ENCODE data around the gene JADE2. TPM values are rescaled to one million over a fixed set of nuclear protein-coding genes. Genes with fewer than 3 reads are reported as not detected.

JADE2 gene
- total RNA-seq, 1 experiment from 2014 or later, result 39.9 TPM

DNA sequence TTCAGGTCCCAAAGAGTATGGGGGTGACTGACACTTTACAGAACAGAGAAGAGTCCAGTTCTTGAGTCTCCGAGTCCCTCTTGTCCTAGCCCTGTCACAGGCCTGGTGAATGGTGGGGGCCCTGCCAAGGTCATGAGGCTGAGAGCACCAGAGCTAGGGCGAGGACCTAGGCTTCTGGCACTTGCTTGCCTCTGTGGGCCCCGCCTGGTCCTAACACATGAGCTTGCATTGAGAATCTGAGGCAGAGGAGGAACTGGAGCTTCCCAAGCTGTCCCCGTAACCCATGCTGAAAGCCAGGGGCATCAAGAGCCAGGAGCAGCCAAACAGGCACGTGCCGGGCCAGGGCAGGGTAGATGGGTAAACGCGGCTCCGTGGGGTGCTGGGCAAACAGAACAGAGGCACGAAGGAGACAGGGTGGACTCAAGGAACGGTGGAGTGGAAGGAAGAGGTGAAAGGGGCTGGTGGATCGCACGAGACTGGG lies 41.3 kb downstream of the JADE2 start:
- no peaks in the 10 kb centered on the region for H4K20me1 ChIP-seq (ENCODE audit: insufficient read depth)
- no peak overlapping the region for H3K4me2 ChIP-seq (ENCODE audit: low read length)
- no peak overlapping the region for H3K9ac ChIP-seq (ENCODE audit: low read length)
- no TSS peak for BruUV-seq (replicated peaks)
- H3K36me3 ChIP-seq (ENCODE audit: control insufficient read depth in 1 of 2, insufficient read depth in 2 of 2, low read length in 2 of 2), result peaks cover 15 to 21% of the 10 kb centered on the region in 2 experiments
- H3K9me3 ChIP-seq (ENCODE audit: control insufficient read depth in 1 of 2, insufficient read depth in 1 of 2, low read depth in 1 of 2, low read length in 2 of 2), result no peaks in the 10 kb centered on the region
- POLR2A ChIA-PET, result no interaction called here
- peaks cover 0 to 4% of the 10 kb centered on the region in 2 experiments; a peak in 2 of 4 replicates for H3K4me1 ChIP-seq (ENCODE audit: control insufficient read depth in 1 of 2, insufficient read depth in 2 of 2, low read length in 2 of 2)
- no peaks in the 10 kb centered on the region for H3K79me2 ChIP-seq (ENCODE audit: insufficient read depth, low read length)
- no peaks in the 10 kb centered on the region for H3K27me3 ChIP-seq (ENCODE audit: insufficient read depth, low read length)
- DNase-seq (ENCODE audit: low read depth, low spot score) (no peak), ATAC-seq (no peak)
- H3K4me3 ChIP-seq (replicated peaks in 1 of 2; ENCODE audit: low read depth in 1 of 2, low read length in 2 of 2), result no peak overlapping the region
- TF ChIP-seq YY1 (IDR thresholded peaks at IDR 0.05; ENCODE audit: extremely low read depth, insufficient replicate concordance, low read depth, low read length) (no peak), POLR2A (IDR thresholded peaks at IDR 0.05; ENCODE audit: borderline replicate concordance, extremely low read depth, insufficient read depth, insufficient read length) (no peak), ZFX (IDR thresholded peaks at IDR 0.05) (no peak), SP1 (IDR thresholded peaks at IDR 0.05; ENCODE audit: low read depth) (no peak), ELF1 (IDR thresholded peaks at IDR 0.05; ENCODE audit: borderline replicate concordance, low read depth) (no peak), SRF (IDR thresholded peaks at IDR 0.05; ENCODE audit: low read depth) (no peak), EZH2 (IDR thresholded peaks at IDR 0.05) (no peak), RAD21 (IDR thresholded peaks at IDR 0.05; ENCODE audit: low read depth) (no peak), CBX3 (IDR thresholded peaks at IDR 0.05; ENCODE audit: low read depth) (no peak)
- TF ChIP-seq, protein P1, sequence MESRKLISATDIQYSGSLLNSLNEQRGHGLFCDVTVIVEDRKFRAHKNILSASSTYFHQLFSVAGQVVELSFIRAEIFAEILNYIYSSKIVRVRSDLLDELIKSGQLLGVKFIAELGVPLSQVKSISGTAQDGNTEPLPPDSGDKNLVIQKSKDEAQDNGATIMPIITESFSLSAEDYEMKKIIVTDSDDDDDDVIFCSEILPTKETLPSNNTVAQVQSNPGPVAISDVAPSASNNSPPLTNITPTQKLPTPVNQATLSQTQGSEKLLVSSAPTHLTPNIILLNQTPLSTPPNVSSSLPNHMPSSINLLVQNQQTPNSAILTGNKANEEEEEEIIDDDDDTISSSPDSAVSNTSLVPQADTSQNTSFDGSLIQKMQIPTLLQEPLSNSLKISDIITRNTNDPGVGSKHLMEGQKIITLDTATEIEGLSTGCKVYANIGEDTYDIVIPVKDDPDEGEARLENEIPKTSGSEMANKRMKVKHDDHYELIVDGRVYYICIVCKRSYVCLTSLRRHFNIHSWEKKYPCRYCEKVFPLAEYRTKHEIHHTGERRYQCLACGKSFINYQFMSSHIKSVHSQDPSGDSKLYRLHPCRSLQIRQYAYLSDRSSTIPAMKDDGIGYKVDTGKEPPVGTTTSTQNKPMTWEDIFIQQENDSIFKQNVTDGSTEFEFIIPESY (IDR thresholded peaks at IDR 0.05; ENCODE audit: extremely low read depth, insufficient replicate concordance, low read length), result no peak
- TF ChIP-seq, protein P2, sequence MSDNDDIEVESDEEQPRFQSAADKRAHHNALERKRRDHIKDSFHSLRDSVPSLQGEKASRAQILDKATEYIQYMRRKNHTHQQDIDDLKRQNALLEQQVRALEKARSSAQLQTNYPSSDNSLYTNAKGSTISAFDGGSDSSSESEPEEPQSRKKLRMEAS (IDR thresholded peaks at IDR 0.05), result no peak
- TF ChIP-seq, protein P3, sequence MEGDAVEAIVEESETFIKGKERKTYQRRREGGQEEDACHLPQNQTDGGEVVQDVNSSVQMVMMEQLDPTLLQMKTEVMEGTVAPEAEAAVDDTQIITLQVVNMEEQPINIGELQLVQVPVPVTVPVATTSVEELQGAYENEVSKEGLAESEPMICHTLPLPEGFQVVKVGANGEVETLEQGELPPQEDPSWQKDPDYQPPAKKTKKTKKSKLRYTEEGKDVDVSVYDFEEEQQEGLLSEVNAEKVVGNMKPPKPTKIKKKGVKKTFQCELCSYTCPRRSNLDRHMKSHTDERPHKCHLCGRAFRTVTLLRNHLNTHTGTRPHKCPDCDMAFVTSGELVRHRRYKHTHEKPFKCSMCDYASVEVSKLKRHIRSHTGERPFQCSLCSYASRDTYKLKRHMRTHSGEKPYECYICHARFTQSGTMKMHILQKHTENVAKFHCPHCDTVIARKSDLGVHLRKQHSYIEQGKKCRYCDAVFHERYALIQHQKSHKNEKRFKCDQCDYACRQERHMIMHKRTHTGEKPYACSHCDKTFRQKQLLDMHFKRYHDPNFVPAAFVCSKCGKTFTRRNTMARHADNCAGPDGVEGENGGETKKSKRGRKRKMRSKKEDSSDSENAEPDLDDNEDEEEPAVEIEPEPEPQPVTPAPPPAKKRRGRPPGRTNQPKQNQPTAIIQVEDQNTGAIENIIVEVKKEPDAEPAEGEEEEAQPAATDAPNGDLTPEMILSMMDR (IDR thresholded peaks at IDR 0.05 in 2 of 3, conservative IDR thresholded peaks at IDR 0.05 in 1 of 3; ENCODE audit: borderline replicate concordance in 1 of 3, insufficient read depth in 1 of 3, low read depth in 2 of 3, low read length in 2 of 3), result no peak
- TF ChIP-seq, protein P4, sequence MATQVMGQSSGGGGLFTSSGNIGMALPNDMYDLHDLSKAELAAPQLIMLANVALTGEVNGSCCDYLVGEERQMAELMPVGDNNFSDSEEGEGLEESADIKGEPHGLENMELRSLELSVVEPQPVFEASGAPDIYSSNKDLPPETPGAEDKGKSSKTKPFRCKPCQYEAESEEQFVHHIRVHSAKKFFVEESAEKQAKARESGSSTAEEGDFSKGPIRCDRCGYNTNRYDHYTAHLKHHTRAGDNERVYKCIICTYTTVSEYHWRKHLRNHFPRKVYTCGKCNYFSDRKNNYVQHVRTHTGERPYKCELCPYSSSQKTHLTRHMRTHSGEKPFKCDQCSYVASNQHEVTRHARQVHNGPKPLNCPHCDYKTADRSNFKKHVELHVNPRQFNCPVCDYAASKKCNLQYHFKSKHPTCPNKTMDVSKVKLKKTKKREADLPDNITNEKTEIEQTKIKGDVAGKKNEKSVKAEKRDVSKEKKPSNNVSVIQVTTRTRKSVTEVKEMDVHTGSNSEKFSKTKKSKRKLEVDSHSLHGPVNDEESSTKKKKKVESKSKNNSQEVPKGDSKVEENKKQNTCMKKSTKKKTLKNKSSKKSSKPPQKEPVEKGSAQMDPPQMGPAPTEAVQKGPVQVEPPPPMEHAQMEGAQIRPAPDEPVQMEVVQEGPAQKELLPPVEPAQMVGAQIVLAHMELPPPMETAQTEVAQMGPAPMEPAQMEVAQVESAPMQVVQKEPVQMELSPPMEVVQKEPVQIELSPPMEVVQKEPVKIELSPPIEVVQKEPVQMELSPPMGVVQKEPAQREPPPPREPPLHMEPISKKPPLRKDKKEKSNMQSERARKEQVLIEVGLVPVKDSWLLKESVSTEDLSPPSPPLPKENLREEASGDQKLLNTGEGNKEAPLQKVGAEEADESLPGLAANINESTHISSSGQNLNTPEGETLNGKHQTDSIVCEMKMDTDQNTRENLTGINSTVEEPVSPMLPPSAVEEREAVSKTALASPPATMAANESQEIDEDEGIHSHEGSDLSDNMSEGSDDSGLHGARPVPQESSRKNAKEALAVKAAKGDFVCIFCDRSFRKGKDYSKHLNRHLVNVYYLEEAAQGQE (IDR thresholded peaks at IDR 0.05; ENCODE audit: low read depth), result no peak
- intact Hi-C loops (cut with micrococcal nuclease), result no loop called here
- RAD21 ChIA-PET (ENCODE audit: low non-redundant PET in 1 of 2, low total read pairs in 2 of 2, uncharacterized antibody in 2 of 2, unreplicated experiment in 2 of 2), result no interaction called here
- H2AFZ ChIP-seq (ENCODE audit: low read depth, low read length, poor library complexity, severe bottlenecking), result no peak overlapping the region
- no peak overlapping the region for H3K27ac ChIP-seq (ENCODE audit: low read depth, low read length)
- CTCF ChIA-PET, result no interaction called here
- no peaks in the 10 kb centered on the region for H3K9me2 ChIP-seq (ENCODE audit: insufficient read depth)
